ENCODE results near the gene LIME1. TPM values are rescaled to one million over a fixed set of nuclear protein-coding genes. Genes with fewer than 3 reads are reported as not detected.

LIME1 gene
- total RNA-seq, 2 donors from 2014 or later: 7.6 to 10.1 TPM

- no peak for DNase-seq
- peaks cover 17% of the 10 kb centered on the region for H3K36me3 Mint-ChIP-seq (ENCODE audit: low read depth)
- no peak overlapping the region for H3K27ac ChIP-seq (ENCODE audit: low read depth, low read length)
- no peaks in the 10 kb centered on the region for H3K4me1 Mint-ChIP-seq
- no peak overlapping the region for H3K4me3 Mint-ChIP-seq
- WGBS, 2 experiments (ENCODE audit: insufficient coverage in 1 of 2, insufficient read length in 1 of 2): 59% methylated on average over 21 of the region's 26 CpGs; no CpG with 5 or more reads in 1 of the 2 experiments
- peaks cover 8% of the 10 kb centered on the region for H3K4me1 ChIP-seq (ENCODE audit: control insufficient read depth, insufficient read depth, low read length)
- H3K9me3 ChIP-seq (ENCODE audit: control insufficient read depth, low read length): no peaks in the 10 kb centered on the region
- H3K9me3 Mint-ChIP-seq: no peaks in the 10 kb centered on the region
- H3K9ac ChIP-seq (ENCODE audit: extremely low read depth, low read length, poor library complexity, severe bottlenecking): no peak overlapping the region
- H3K27me3 Mint-ChIP-seq (ENCODE audit: insufficient read depth): peaks cover 1% of the 10 kb centered on the region
- H3K27ac Mint-ChIP-seq: no peak overlapping the region
- peaks cover 30% of the 10 kb centered on the region for H3K36me3 ChIP-seq (ENCODE audit: control insufficient read depth, insufficient read depth, low read length)
- no peak overlapping the region for H3K4me3 ChIP-seq (ENCODE audit: low read length)
- H3K27me3 ChIP-seq (ENCODE audit: control insufficient read depth, insufficient read depth, low read length, poor library complexity, severe bottlenecking): no peaks in the 10 kb centered on the region
- TF ChIP-seq CTCF (conservative IDR thresholded peaks at IDR 0.05): no peak
Measured at GRCh38 chr20:63737695-63737944, 1.2 kb downstream of the LIME1 start.

- H3K9me3 Mint-ChIP-seq: no peaks in the 10 kb centered on the region
- no peaks in the 10 kb centered on the region for H3K4me1 Mint-ChIP-seq
- peaks cover 8% of the 10 kb centered on the region for H3K4me1 ChIP-seq (ENCODE audit: control insufficient read depth, insufficient read depth, low read length)
- H3K36me3 Mint-ChIP-seq (ENCODE audit: low read depth): peaks cover 17% of the 10 kb centered on the region
- peak overlapping the region; percentile 11 for H3K4me3 Mint-ChIP-seq
- no peak overlapping the region for H3K27ac Mint-ChIP-seq
- WGBS, 2 experiments (ENCODE audit: insufficient coverage in 1 of 2, insufficient read length in 1 of 2): 49 to 55% methylated on average over 13 to 43 of the region's 43 CpGs
- peaks cover 1% of the 10 kb centered on the region for H3K27me3 Mint-ChIP-seq (ENCODE audit: insufficient read depth)
- no peak overlapping the region for H3K9ac ChIP-seq (ENCODE audit: extremely low read depth, low read length, poor library complexity, severe bottlenecking)
- peak; percentile 78 for DNase-seq
- TF ChIP-seq CTCF (conservative IDR thresholded peaks at IDR 0.05): no peak
- peaks cover 27% of the 10 kb centered on the region for H3K36me3 ChIP-seq (ENCODE audit: control insufficient read depth, insufficient read depth, low read length)
- no peak overlapping the region for H3K27ac ChIP-seq (ENCODE audit: low read depth, low read length)
- no peak overlapping the region for H3K4me3 ChIP-seq (ENCODE audit: low read length)
- no peaks in the 10 kb centered on the region for H3K9me3 ChIP-seq (ENCODE audit: control insufficient read depth, low read length)
- H3K27me3 ChIP-seq (ENCODE audit: control insufficient read depth, insufficient read depth, low read length, poor library complexity, severe bottlenecking): no peaks in the 10 kb centered on the region
Measured at GRCh38 chr20:63737945-63738686, 1.7 kb downstream of the LIME1 start.

GRCh38 chr20:63738687-63739129, 2.2 kb downstream of the LIME1 start:
- H3K4me3 ChIP-seq (ENCODE audit: low read length): no peak overlapping the region
- Mint-ChIP-seq H3K9me3 (no peaks in the 10 kb centered on the region), H3K4me1 (no peaks in the 10 kb centered on the region), H3K27ac (no peak overlapping the region), H3K27me3 (ENCODE audit: insufficient read depth) (peaks cover 1% of the 10 kb centered on the region), H3K4me3 (peak overlapping the region; percentile 11), H3K36me3 (ENCODE audit: low read depth) (peaks cover 18% of the 10 kb centered on the region)
- H3K9me3 ChIP-seq (ENCODE audit: control insufficient read depth, low read length): no peaks in the 10 kb centered on the region
- 30 to 41% methylated on average over 26 of the region's 26 CpGs for WGBS, 2 experiments (ENCODE audit: insufficient coverage in 1 of 2, insufficient read length in 1 of 2)
- peaks cover 8% of the 10 kb centered on the region for H3K4me1 ChIP-seq (ENCODE audit: control insufficient read depth, insufficient read depth, low read length)
- no peak for TF ChIP-seq CTCF (conservative IDR thresholded peaks at IDR 0.05)
- H3K9ac ChIP-seq (ENCODE audit: extremely low read depth, low read length, poor library complexity, severe bottlenecking): no peak overlapping the region
- DNase-seq: peak; percentile 90
- H3K27ac ChIP-seq (ENCODE audit: low read depth, low read length): no peak overlapping the region
- H3K27me3 ChIP-seq (ENCODE audit: control insufficient read depth, insufficient read depth, low read length, poor library complexity, severe bottlenecking): no peaks in the 10 kb centered on the region
- H3K36me3 ChIP-seq (ENCODE audit: control insufficient read depth, insufficient read depth, low read length): peaks cover 27% of the 10 kb centered on the region
